COLO829 (cell line): ENCODE data around the gene ARPC5.

Source experiments
- DNase-seq: peaks from one replicate; pipeline ENCODE4 v3.0.0; 2012; ENCODE audit warnings: low spot score

Gene ARPC5

GRCh38 chr1:183586455-183586854 lies 49.1 kb downstream of the ARPC5 start:
- no peak for DNase-seq

DNA sequence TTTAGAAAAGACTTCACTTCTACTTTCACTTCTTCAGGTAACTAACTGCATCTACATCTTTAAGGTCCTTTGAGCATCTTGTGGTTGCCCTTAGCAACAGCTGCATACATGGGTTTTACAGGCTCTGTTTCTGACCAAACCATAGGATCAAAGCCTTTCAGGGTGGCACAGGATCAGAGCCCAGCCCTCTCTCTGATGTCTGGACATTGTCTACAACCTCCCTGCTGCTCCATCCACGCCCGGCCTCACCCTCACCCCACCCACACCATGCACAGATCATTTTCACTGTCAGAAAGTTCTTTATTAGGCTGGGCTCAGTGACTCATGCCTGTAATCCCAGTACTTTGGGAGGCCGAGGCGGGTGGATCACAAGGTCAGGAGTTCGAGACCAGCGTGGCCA lies 50.5 kb downstream of the ARPC5 start:
- DNase-seq, result no peak

DNA sequence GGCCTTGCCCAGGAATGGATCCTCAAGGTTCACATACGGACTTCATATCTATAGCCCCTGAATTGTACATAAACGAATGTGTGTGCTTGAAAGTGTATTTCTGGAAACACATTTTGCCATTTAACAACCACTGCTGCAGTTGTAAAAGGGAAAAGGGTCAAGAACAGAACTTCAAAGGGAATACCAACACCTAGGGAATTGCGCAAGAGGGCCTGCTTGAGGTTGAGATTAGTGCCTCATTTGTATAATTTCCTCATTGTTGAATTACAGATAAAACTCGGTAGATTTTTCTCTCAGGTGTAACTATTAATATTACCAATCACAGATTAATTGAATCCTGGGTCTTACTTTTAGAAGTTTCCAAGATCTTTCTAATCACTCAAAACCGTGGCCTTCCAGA lies 51.4 kb downstream of the ARPC5 start:
- no peak for DNase-seq

DNA sequence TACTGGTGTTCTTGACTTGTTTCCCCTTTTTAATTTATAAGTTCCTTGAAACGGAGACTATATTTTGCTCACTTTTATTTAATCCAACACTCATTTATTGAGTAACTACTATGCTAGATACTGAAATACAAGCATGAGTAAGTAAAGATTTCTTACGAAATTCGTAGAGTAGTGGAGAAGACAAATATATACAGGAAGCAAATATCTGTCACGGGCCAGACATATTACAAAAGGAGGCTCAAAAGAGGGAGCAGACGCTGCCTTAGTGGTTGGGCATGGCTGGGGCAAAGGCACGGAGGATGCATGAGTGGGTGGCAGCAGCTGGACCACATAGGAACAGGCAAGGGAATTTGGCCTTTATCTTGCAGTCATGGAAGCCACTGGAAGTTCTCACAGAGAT lies 52.1 kb downstream of the ARPC5 start:
- no peak for DNase-seq

DNA sequence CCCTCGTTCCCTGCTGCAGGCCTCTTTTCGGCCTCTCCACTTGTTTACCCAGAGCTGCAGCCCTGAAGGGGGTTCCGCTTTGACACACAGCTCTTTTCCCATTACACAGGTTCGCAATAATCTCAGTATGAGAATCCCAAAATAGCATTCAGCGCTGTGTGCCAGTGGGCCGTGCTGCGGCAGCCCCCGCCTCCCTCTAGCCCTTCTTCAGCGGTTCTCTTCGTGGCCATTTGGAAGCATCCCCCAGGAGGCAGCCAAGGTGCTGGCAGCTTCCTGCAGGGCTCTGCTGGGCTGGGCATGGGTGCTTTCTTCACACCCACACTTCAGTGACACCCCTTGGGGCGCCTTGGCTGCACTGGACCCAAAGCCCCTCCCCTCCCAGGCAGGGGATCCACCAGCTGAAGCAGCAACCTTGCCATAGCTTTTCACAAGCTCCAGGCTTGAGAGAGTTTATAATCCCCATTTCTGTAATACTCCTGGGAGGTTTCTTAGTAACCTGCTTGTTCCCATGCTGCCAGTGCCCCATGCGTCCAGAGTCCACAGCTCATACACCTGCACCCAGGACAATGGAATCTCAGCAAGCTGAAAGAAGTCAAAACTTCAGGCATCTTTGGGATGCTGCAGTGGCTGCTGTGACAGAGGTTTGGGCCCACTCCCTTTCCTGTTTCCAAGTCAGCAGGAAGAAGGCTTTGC lies 53.4 kb downstream of the ARPC5 start:
- DNase-seq, result no peak

- no peak for DNase-seq
Measured at GRCh38 chr1:183580281-183580682, 55.3 kb downstream of the ARPC5 start.

GRCh38 chr1:183578856-183579255 lies 56.7 kb downstream of the ARPC5 start:
- DNase-seq, result no peak

- DNase-seq, result no peak
Measured at GRCh38 chr1:183577897-183578465, 57.6 kb downstream of the ARPC5 start.

GRCh38 chr1:183576537-183576936 lies 59.0 kb downstream of the ARPC5 start:
- no peak for DNase-seq

DNA sequence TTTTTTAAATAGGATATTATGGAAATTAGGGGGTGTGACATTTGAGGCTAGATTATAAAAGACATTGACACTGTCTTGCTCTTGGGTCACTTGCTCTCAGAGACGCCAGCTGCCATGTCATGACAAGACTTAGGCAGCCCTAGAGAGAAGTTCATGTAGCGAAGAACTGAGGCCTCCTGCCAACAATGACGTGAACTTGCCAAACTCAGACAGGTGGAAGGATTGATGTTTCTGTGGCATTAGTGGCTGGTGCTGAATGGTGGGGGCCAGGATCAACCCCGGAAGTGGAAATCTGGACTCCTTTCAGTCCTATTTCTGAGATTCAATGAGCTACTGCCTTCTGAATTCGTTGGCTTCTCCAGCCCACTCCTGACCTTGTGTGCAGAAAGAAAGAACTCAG lies 60.0 kb downstream of the ARPC5 start:
- no peak for DNase-seq

GRCh38 chr1:183572721-183573120 lies 62.9 kb downstream of the ARPC5 start:
- DNase-seq, result no peak

DNA sequence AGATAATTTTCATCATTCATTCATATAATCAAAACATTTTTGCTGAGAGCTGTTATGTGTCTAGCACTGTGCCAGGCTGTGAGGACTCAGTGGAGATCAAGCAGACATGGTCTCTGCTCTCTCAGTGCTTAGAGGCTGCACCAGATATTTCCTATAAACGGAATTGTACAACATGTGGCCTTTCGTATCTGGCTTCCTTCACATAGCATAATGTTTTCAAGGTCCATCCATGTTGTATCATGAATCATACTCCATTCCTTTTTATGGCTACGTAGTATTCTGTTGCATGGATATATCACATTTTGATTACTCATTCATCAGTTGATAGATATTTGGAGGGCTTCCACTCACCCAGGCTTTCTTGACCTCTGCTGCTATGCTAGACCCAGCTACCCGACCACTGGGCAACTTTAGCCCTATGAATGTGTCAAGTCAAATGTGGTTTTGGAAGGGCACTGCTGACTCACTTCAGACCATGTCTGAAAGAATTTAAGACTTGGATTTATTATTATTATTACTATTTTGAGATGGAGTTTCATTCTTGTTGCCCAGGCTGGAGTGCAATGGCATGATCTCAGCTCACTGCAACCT lies 63.8 kb downstream of the ARPC5 start:
- DNase-seq, result no peak
